Natural killer cell treated with Interleukin-12 subunit alpha and Interleukin-12 subunit beta and Interleukin-15 and Interleukin-18, amount 100 ng/mL, for 72 hours (primary cell): ENCODE results near the gene LMOD3. TPM values are rescaled to one million over a fixed set of nuclear protein-coding genes. Genes with fewer than 3 reads are reported as not detected.

Source experiments
- ATAC-seq, 2 donors: fragments of 150-1000 bp; cut with Tn5 transposase in 1 of 2; sonication (Bioruptor Pico), chemical (Tn5 transposase) in 1 of 2; 2 replicates each; pipeline ENCODE4 v1.10.0; 2021
- DNase-seq: peaks from one replicate; pipeline ENCODE4 v3.0.0; 2022; ENCODE audit warnings: low spot score
- H3K27ac Mint-ChIP-seq, 2 donors: 1 replicate in 1 of 2; 2 replicates in 1 of 2; pipeline ENCODE4 v1.8.0; 2022; ENCODE audit warnings: mixed read lengths in 2 of 2, mild to moderate bottlenecking in 1 of 2, moderate library complexity in 1 of 2
- H3K27me3 Mint-ChIP-seq, 2 donors: 1 replicate in 1 of 2; 2 replicates in 1 of 2; pipeline ENCODE4 v1.8.0; 2022; ENCODE audit warnings: mixed read lengths in 2 of 2
- H3K36me3 Mint-ChIP-seq: one replicate; pipeline ENCODE4 v1.8.0; 2022; ENCODE audit warnings: mixed read lengths
- H3K4me1 Mint-ChIP-seq, 2 donors: 1 replicate in 1 of 2; 2 replicates in 1 of 2; pipeline ENCODE4 v1.8.0; 2022; ENCODE audit warnings: low read depth in 2 of 2, mixed read lengths in 2 of 2, mild to moderate bottlenecking in 1 of 2
- H3K4me3 Mint-ChIP-seq: one replicate; pipeline ENCODE4 v1.8.0; 2022; ENCODE audit warnings: mixed read lengths
- H3K9me3 Mint-ChIP-seq: 2 replicates; pipeline ENCODE4 v1.8.0; 2022; ENCODE audit warnings: mixed read lengths
- total RNA-seq, 2 donors: library from RNA; stranded (reverse); gene quantifications; one replicate each; pipeline ENCODE4 v1.2.3, GENCODE V29; 2022

Gene LMOD3
- total RNA-seq, 2 donors from 2014 or later: not detected

GRCh38 chr3:69084326-69085167 lies 37.8 kb downstream of the LMOD3 start, which contains the start of gene ARL6IP5:
ARL6IP5 (plus strand) TSS chr3:69084937; CDS start chr3:69085048, 111 bp downstream.
- peaks cover 13% of the 10 kb centered on the region for H3K36me3 Mint-ChIP-seq
- H3K27ac Mint-ChIP-seq: peak within 1 kb of the TSS; percentile 92 to 100
- H3K4me3 Mint-ChIP-seq: peak within 1 kb of the TSS; percentile 95
- peak; percentile 95 for DNase-seq
- H3K9me3 Mint-ChIP-seq: no peaks in the 10 kb centered on the region
- no peaks in the 10 kb centered on the region for H3K27me3 Mint-ChIP-seq
- ATAC-seq: peak; percentile 76 to 87
- H3K4me1 Mint-ChIP-seq: peaks cover 53 to 63% of the 10 kb centered on the region in 2 donors

GRCh38 chr3:69082805-69083204 lies 39.6 kb downstream of the LMOD3 start:
- Mint-ChIP-seq H3K4me3 (peak overlapping the region; percentile 95), H3K36me3 (peaks cover 15% of the 10 kb centered on the region), H3K27me3 (no peaks in the 10 kb centered on the region), H3K4me1 (peaks cover 51 to 65% of the 10 kb centered on the region in 2 donors), H3K27ac (peak overlapping the region; percentile 92 to 100), H3K9me3 (no peaks in the 10 kb centered on the region)
- ATAC-seq: peak; percentile 82
- peak; percentile 89 for DNase-seq

GRCh38 chr3:69082361-69082760 lies 40.0 kb downstream of the LMOD3 start:
- ATAC-seq (no peak), DNase-seq (no peak)
- Mint-ChIP-seq H3K27me3 (no peaks in the 10 kb centered on the region), H3K4me3 (peak overlapping the region; percentile 95), H3K4me1 (peaks cover 51 to 69% of the 10 kb centered on the region in 2 donors), H3K27ac (peak overlapping the region; percentile 92 to 100), H3K9me3 (no peaks in the 10 kb centered on the region), H3K36me3 (peaks cover 15% of the 10 kb centered on the region)

GRCh38 chr3:69081583-69082262 lies 40.7 kb downstream of the LMOD3 start:
- no peaks in the 10 kb centered on the region for H3K9me3 Mint-ChIP-seq
- H3K4me3 Mint-ChIP-seq: peak overlapping the region; percentile 95
- H3K36me3 Mint-ChIP-seq: peaks cover 15% of the 10 kb centered on the region
- no peaks in the 10 kb centered on the region for H3K27me3 Mint-ChIP-seq
- ATAC-seq: no peak
- peaks cover 51 to 69% of the 10 kb centered on the region in 2 donors for H3K4me1 Mint-ChIP-seq
- no peak for DNase-seq
- peak overlapping the region; percentile 92 to 100 for H3K27ac Mint-ChIP-seq

- Mint-ChIP-seq H3K27me3 (no peaks in the 10 kb centered on the region), H3K36me3 (peaks cover 8% of the 10 kb centered on the region), H3K4me3 (peak within 1 kb of the TSS; percentile 97), H3K27ac (peak within 1 kb of the TSS; percentile 92 to 100), H3K9me3 (no peaks in the 10 kb centered on the region), H3K4me1 (peaks cover 45 to 61% of the 10 kb centered on the region in 2 donors)
- DNase-seq (peak; percentile 91), ATAC-seq (peak; percentile 83 to 88)
Observed at GRCh38 chr3:69080233-69080920, 42.0 kb downstream of the LMOD3 start, which contains the start of gene UBA3. UBA3 (minus strand) TSS chr3:69080365; CDS start chr3:69080353, 12 bp downstream.

GRCh38 chr3:69079269-69080159 lies 42.9 kb downstream of the LMOD3 start:
- ATAC-seq: peak; percentile 3 to 39
- Mint-ChIP-seq H3K4me3 (peak overlapping the region; percentile 97), H3K27ac (peak overlapping the region; percentile 76 to 82), H3K27me3 (no peaks in the 10 kb centered on the region), H3K4me1 (peaks cover 42 to 58% of the 10 kb centered on the region in 2 donors), H3K9me3 (no peaks in the 10 kb centered on the region), H3K36me3 (peaks cover 8% of the 10 kb centered on the region)
- DNase-seq: no peak

GRCh38 chr3:69072928-69073327 lies 49.5 kb downstream of the LMOD3 start:
- Mint-ChIP-seq H3K27ac (peak overlapping the region in 1 of 2 donors; percentile 2), H3K4me1 (peaks cover 15 to 25% of the 10 kb centered on the region in 2 donors), H3K36me3 (peaks cover 27% of the 10 kb centered on the region), H3K9me3 (no peaks in the 10 kb centered on the region), H3K4me3 (no peak overlapping the region), H3K27me3 (no peaks in the 10 kb centered on the region)
- ATAC-seq (peak in 1 of 2 donors; percentile 31), DNase-seq (no peak)

GRCh38 chr3:69066121-69066520 lies 56.3 kb downstream of the LMOD3 start:
- peaks cover 15 to 23% of the 10 kb centered on the region in 2 donors for H3K4me1 Mint-ChIP-seq
- DNase-seq (no peak), ATAC-seq (no peak)
- H3K36me3 Mint-ChIP-seq: peaks cover 7% of the 10 kb centered on the region
- H3K27me3 Mint-ChIP-seq: no peaks in the 10 kb centered on the region
- no peaks in the 10 kb centered on the region for H3K9me3 Mint-ChIP-seq
- peak overlapping the region; percentile 67 to 80 for H3K27ac Mint-ChIP-seq
- peak overlapping the region; percentile 56 for H3K4me3 Mint-ChIP-seq

- Mint-ChIP-seq H3K27ac (peak overlapping the region; percentile 67 to 80), H3K9me3 (no peaks in the 10 kb centered on the region), H3K36me3 (peaks cover 5% of the 10 kb centered on the region), H3K27me3 (no peaks in the 10 kb centered on the region), H3K4me1 (peaks cover 11 to 23% of the 10 kb centered on the region in 2 donors), H3K4me3 (peak overlapping the region; percentile 56)
- DNase-seq (no peak), ATAC-seq (peak in 1 of 2 donors; percentile 62)
Observed at GRCh38 chr3:69065318-69065964, 57.0 kb downstream of the LMOD3 start.

- Mint-ChIP-seq H3K27me3 (no peaks in the 10 kb centered on the region), H3K27ac (peak overlapping the region; percentile 35 to 80), H3K4me3 (peak overlapping the region; percentile 35), H3K9me3 (no peaks in the 10 kb centered on the region), H3K36me3 (peaks cover 19% of the 10 kb centered on the region), H3K4me1 (peaks cover 21 to 36% of the 10 kb centered on the region in 2 donors)
- DNase-seq (no peak), ATAC-seq (no peak)
Observed at GRCh38 chr3:69063636-69064035, 58.8 kb downstream of the LMOD3 start.

GRCh38 chr3:69059688-69060087 lies 62.7 kb downstream of the LMOD3 start:
- DNase-seq (no peak), ATAC-seq (no peak)
- H3K4me1 Mint-ChIP-seq: peaks cover 21 to 36% of the 10 kb centered on the region in 2 donors
- no peak overlapping the region for H3K4me3 Mint-ChIP-seq
- H3K27me3 Mint-ChIP-seq: no peaks in the 10 kb centered on the region
- peaks cover 26% of the 10 kb centered on the region for H3K36me3 Mint-ChIP-seq
- H3K9me3 Mint-ChIP-seq: no peaks in the 10 kb centered on the region
- H3K27ac Mint-ChIP-seq: peak overlapping the region; percentile 88 to 90

GRCh38 chr3:69058947-69059224 lies 63.5 kb downstream of the LMOD3 start:
- peak overlapping the region; percentile 88 to 90 for H3K27ac Mint-ChIP-seq
- H3K4me1 Mint-ChIP-seq: peaks cover 21 to 29% of the 10 kb centered on the region in 2 donors

More at GRCh38 chr3:69058947-69059224, 63.5 kb downstream of the LMOD3 start:
- Mint-ChIP-seq H3K9me3 (no peaks in the 10 kb centered on the region), H3K36me3 (peaks cover 26% of the 10 kb centered on the region), H3K4me3 (peak overlapping the region; percentile 61), H3K27me3 (no peaks in the 10 kb centered on the region)
- peak in 1 of 2 donors; percentile 32 for ATAC-seq
- DNase-seq: no peak
